GM13977 (cell line): ENCODE measurements around the gene RHOA.

Experiments used
- DNase-seq: peaks from one replicate; pipeline ENCODE4 v3.0.0; 2012; ENCODE audit warnings: low spot score
- in situ Hi-C: fragments of 300-500 bp; cut with MboI; formaldehyde crosslinking; loops from one replicate; pipeline ENCODE4 v1.12.0; 2022; ENCODE audit warnings: low sequenced_read_pairs, low pct_unique_long_range_greater_than_20kb, mixed read lengths, inconsistent platforms; ENCODE audit not compliant: unreplicated experiment
- TF ChIP-seq, protein P1 (sequence below): IDR thresholded peaks from 2 replicates; pipeline ENCODE4 v1.5.1; 2012; ENCODE audit warnings: mild to moderate bottlenecking, control low read depth; ENCODE audit not compliant: insufficient read depth; ENCODE audit errors: extremely low read depth, missing control alignments

Gene RHOA

DNA sequence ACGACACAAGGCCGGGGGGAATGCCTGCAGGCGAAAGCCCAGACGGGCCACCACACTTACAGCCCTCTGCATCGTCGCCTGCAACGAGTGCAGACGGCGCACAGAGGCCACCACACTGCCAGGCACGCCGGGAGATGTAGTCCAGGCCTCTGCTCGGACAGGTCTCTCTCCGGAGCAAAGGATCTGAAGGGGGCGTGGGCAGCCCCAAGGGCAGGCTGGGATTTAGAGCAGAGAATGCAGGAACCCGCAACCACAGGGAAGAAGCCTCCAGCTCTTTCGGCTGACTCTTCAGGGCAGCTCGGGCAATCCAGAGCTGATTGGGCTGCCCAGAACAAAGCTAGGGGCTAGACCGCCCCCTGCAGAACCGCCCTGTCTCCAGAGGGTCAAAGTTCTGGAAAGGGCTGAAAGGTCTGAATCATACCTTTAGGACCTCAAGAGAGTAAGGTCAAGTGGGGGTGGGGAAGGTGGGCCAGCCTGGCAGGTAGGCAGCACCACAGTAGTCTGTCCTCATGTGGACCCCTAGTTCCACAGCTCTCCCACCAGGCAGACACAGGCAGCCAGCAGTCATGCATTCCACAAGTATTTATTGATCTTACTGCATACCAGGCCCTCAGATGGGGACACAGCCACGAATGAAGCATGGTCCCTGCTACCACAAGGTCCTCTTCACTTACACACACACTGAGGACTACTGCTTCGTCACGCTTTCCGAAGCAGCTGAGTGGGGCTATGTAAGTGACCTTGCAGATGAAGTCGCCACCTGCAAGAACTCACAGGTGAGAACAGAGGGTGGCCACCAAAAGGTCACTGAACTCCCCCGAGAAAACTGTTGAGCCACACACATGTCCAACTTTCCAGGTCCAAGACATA, 10.8 kb upstream of the RHOA start, which contains the start of gene AMT:
TSS of gene AMT (minus strand) at position 95 of the 870 bp plus-strand sequence. CDS start at position 72, 23 bp downstream.
- no peak for DNase-seq
- in situ Hi-C loops: no loop called here
- TF ChIP-seq, protein P1, sequence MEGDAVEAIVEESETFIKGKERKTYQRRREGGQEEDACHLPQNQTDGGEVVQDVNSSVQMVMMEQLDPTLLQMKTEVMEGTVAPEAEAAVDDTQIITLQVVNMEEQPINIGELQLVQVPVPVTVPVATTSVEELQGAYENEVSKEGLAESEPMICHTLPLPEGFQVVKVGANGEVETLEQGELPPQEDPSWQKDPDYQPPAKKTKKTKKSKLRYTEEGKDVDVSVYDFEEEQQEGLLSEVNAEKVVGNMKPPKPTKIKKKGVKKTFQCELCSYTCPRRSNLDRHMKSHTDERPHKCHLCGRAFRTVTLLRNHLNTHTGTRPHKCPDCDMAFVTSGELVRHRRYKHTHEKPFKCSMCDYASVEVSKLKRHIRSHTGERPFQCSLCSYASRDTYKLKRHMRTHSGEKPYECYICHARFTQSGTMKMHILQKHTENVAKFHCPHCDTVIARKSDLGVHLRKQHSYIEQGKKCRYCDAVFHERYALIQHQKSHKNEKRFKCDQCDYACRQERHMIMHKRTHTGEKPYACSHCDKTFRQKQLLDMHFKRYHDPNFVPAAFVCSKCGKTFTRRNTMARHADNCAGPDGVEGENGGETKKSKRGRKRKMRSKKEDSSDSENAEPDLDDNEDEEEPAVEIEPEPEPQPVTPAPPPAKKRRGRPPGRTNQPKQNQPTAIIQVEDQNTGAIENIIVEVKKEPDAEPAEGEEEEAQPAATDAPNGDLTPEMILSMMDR: no peak

DNA sequence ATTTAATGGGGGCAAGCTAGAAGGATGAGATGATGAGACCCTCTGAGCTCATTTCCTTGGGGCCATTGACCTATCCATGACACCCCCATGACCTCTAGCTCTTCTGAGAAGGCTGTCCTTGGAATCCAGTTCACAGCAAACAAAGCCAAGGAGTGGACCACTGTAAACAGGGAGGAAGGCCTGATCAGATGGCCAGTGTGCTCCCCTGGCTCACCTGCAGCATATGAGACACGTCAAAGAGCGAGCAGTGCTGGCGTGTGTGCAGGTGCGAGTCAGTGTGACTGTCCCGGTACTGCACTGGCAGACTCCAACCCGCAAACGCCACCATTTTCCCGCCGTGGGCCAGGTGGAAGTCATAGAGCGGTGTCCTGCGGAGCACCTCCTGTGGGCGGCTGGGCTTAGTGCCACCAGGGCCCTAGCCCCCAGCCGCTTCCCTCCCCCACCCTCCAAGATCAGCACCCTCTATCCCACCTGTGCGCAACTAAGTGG, 10.2 kb upstream of the RHOA start:
- no peak for DNase-seq
- TF ChIP-seq, protein P1: no peak
- in situ Hi-C loops: no loop called here

DNA sequence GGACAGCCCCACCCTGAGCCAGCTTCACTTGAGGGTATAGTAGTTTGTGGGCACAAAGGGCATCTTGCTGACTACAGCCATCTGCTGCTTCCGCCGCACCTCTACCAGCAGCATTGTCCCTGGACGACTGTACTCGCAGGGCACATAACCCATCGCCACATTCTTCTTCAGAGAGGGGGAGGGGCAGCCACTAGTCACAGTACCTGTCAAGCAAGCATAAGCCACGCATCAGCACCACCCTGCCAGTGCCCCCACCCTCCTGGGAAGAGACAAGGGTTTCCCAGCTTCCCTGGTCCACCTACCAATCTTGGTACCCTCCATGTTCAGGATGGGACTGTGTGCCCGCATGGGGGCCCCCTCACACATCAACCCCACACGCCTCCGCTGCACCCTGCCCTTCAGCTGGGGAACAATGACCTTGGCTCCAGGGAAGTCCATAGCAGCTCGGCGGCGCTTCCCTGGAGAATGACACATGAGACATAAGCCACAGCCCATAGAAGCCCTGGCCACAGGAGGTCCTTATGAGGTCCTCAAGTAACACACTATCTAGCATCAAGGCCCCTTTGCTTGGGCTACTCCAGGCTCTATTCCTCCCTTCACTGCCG, 5.8 kb upstream of the RHOA start:
- in situ Hi-C loops: no loop called here
- DNase-seq: no peak
- TF ChIP-seq, protein P1: no peak

DNA sequence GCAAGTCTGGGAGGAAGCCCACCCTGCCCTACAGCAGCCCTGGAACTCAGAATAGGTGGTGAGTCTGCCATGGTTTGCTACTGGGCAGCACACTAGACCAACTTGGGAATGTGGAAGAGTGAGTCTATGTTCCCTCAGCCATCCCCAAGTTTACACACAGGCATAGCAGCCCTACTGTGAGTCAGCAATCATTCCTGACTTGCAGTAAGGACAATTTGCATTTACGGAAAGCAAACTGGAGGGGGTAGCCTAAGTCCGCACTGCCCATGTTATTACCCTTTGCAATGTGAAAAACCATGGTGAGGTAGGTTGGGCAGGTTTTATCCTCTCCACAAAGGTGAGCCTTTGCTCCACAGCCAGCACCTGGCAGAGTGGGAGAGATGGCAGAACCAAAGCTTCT, 5.1 kb upstream of the RHOA start:
- in situ Hi-C loops: no loop called here
- TF ChIP-seq, protein P1: no peak
- no peak for DNase-seq

DNA sequence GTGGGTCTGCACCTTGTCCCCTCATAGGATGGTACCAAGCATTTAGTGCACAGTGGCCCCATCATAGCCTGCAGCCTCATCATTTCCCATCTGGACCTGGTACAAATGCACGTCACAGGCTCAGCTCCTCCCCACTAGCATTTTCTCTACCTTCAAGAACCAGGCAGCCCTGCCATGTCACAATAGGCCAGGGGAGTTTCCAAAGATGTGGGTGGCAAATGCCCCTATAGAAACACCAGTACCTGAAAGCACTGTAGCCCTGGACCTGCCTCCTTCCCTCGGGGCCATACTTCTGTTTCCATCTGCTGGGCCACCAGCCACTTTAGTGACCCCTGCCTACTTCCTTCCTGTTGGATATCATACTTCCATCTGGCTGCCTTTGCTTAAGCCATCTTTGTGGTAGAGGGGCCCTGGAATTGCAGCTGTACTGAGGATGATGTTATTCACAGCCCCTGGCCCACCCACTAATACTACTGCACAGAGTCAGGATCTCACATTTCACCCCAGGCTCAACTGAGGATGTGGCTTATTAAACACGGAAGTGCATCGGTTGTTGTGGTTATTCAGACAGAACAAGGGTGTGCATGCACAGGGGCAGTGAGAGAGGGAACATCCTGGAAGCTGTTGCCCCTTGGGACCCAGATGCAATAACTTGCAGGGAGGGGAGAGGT, 4.3 kb upstream of the RHOA start:
- DNase-seq: peak; percentile 49
- TF ChIP-seq, protein P1: no peak
- in situ Hi-C loops: no loop called here

DNA sequence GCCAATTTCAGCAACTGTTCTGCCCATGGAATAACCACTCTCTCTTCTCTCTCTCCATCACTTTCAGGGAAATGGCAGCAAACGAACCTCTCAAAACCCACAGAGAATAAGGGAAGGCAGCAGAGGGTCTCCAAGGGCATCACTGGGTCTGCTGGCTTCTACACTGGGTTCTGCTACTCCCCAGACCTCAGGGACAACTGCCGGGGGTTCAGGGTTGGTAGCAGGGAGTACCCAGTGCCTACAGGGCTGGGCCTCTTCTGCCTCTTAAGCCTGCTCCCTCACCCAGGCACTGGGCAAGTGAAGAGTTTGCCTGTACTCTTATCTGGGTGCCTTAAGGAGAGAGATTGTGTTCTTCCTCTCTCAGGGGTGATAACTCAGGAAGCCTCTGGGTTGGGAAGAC, 3.0 kb upstream of the RHOA start:
- DNase-seq: no peak
- TF ChIP-seq, protein P1: no peak
- in situ Hi-C loops: no loop called here
